Measurements from ENCODE around the gene PRR12.

The PRR12 gene

DNA sequence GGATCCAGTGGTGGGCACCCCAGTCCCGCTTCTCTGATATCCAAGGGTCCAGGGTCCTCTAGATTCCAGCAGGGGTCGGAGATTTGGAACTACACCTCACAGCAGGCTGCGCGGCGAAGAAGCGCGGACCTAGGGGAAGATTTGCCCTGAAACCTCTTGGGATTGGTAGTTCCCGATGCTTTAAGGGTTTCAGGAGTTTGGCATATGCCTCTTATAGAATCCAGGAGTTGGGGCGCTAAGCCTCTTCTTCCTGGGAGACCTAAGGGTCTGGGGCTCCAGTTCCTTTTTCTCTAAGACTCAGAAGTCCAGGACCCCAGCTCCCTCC is 75.1 kb downstream of the PRR12 start:
- no peak for DNase-seq (ENCODE audit: low read depth)

GRCh38 chr19:49667473-49667872 is 76.5 kb downstream of the PRR12 start:
- DNase-seq (ENCODE audit: low read depth) = no peak

GRCh38 chr19:49669516-49669915 is 78.5 kb downstream of the PRR12 start:
- no peak for DNase-seq (ENCODE audit: low read depth)

- peak; percentile 50 for DNase-seq (ENCODE audit: low read depth)
Measured at GRCh38 chr19:49672131-49672919, 81.3 kb downstream of the PRR12 start.

Measured in stimulated activated CD8-positive, alpha-beta memory T cell treated with anti-CD3 and anti-CD28 coated beads, Interleukin-12 subunit alpha, Interleukin-12 subunit beta, amount 100 ng/mL, for 4 hours (primary cell).